ENCODE data around the gene TNFSF12. TPM values are rescaled to one million over a fixed set of nuclear protein-coding genes. Genes with fewer than 3 reads are reported as not detected.

The TNFSF12 gene
- total RNA-seq, 1 experiment from 2014 or later = not detected

DNA sequence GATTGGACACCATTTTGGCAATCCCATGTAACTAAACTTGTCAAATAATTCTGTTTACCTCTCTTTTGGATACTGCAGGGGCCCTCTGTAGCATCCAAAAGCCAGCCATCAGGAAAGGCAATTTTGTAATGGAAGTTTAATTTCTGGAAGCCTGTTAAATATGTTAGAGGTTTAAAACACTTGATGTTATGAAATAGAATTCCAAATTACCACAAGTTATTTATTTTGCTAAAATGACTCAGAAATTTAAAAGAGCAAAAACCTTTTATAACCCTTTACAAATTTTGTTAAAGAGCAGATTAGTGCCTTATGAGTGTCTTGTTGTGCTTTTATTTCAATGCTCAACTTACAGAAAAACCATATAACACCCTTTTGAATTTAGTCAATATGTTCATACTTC lies 20.0 kb upstream of the TNFSF12 start:
- intact Hi-C loops (cut with micrococcal nuclease; ENCODE audit: unreplicated experiment) = no loop called here
- no TSS peak for BruUV-seq (replicated peaks)
- H3K27ac Mint-ChIP-seq (ENCODE audit: unreplicated experiment) = no peak overlapping the region
- ChIA-PET CTCF (no interaction called here), POLR2A (no interaction called here)
- no peaks in the 10 kb centered on the region for H3K9me3 ChIP-seq
- H3K27me3 ChIP-seq (replicated peaks; ENCODE audit: control insufficient read depth, insufficient read depth, low read length) = no peaks in the 10 kb centered on the region
- no peaks in the 10 kb centered on the region for H3K36me3 Mint-ChIP-seq (ENCODE audit: insufficient read depth, unreplicated experiment)
- H3K36me3 ChIP-seq (ENCODE audit: control insufficient read depth, insufficient read depth, low read length) = no peaks in the 10 kb centered on the region
- no peaks in the 10 kb centered on the region for H3K4me1 ChIP-seq
- H3K27me3 Mint-ChIP-seq (ENCODE audit: insufficient read depth, unreplicated experiment) = no peaks in the 10 kb centered on the region
- TF ChIP-seq, protein P1, sequence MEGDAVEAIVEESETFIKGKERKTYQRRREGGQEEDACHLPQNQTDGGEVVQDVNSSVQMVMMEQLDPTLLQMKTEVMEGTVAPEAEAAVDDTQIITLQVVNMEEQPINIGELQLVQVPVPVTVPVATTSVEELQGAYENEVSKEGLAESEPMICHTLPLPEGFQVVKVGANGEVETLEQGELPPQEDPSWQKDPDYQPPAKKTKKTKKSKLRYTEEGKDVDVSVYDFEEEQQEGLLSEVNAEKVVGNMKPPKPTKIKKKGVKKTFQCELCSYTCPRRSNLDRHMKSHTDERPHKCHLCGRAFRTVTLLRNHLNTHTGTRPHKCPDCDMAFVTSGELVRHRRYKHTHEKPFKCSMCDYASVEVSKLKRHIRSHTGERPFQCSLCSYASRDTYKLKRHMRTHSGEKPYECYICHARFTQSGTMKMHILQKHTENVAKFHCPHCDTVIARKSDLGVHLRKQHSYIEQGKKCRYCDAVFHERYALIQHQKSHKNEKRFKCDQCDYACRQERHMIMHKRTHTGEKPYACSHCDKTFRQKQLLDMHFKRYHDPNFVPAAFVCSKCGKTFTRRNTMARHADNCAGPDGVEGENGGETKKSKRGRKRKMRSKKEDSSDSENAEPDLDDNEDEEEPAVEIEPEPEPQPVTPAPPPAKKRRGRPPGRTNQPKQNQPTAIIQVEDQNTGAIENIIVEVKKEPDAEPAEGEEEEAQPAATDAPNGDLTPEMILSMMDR (IDR thresholded peaks at IDR 0.05; ENCODE audit: insufficient read depth in 1 of 2, low read depth in 1 of 2, low read length in 1 of 2, severe bottlenecking in 1 of 2, unreplicated experiment in 1 of 2) = no peak
- H3K9me3 Mint-ChIP-seq (ENCODE audit: unreplicated experiment) = peaks cover 10% of the 10 kb centered on the region
- no peak overlapping the region for H3K4me3 ChIP-seq (ENCODE audit: low read depth, low read length)
- no peak for DNase-seq
- no peak overlapping the region for H3K4me3 Mint-ChIP-seq (ENCODE audit: unreplicated experiment)
- H3K4me1 Mint-ChIP-seq (ENCODE audit: low read depth, unreplicated experiment) = no peaks in the 10 kb centered on the region

GRCh38 chr17:7530023-7530900 lies 18.6 kb upstream of the TNFSF12 start:
- ChIA-PET CTCF (no interaction called here), POLR2A (no interaction called here)
- Histone ChIP-seq H3K27me3 (replicated peaks; ENCODE audit: control insufficient read depth, insufficient read depth, low read length) (no peaks in the 10 kb centered on the region), H3K36me3 (ENCODE audit: control insufficient read depth, insufficient read depth, low read length) (no peaks in the 10 kb centered on the region), H3K4me3 (ENCODE audit: low read depth, low read length) (no peak overlapping the region), H3K4me1 (no peaks in the 10 kb centered on the region), H3K9me3 (no peaks in the 10 kb centered on the region)
- TF ChIP-seq, protein P1 (IDR thresholded peaks at IDR 0.05; ENCODE audit: insufficient read depth in 1 of 2, low read depth in 1 of 2, low read length in 1 of 2, severe bottlenecking in 1 of 2, unreplicated experiment in 1 of 2) = no peak
- no TSS peak for BruUV-seq (replicated peaks)
- intact Hi-C loops (cut with micrococcal nuclease; ENCODE audit: unreplicated experiment) = no loop called here
- H3K9me3 Mint-ChIP-seq (ENCODE audit: unreplicated experiment) = peaks cover 10% of the 10 kb centered on the region
- H3K4me1 Mint-ChIP-seq (ENCODE audit: low read depth, unreplicated experiment) = no peaks in the 10 kb centered on the region
- DNase-seq = no peak
- no peak overlapping the region for H3K27ac Mint-ChIP-seq (ENCODE audit: unreplicated experiment)
- H3K4me3 Mint-ChIP-seq (ENCODE audit: unreplicated experiment) = no peak overlapping the region
- H3K36me3 Mint-ChIP-seq (ENCODE audit: insufficient read depth, unreplicated experiment) = no peaks in the 10 kb centered on the region
- H3K27me3 Mint-ChIP-seq (ENCODE audit: insufficient read depth, unreplicated experiment) = no peaks in the 10 kb centered on the region

- Mint-ChIP-seq H3K36me3 (ENCODE audit: insufficient read depth, unreplicated experiment) (no peaks in the 10 kb centered on the region), H3K4me1 (ENCODE audit: low read depth, unreplicated experiment) (no peaks in the 10 kb centered on the region), H3K27me3 (ENCODE audit: insufficient read depth, unreplicated experiment) (no peaks in the 10 kb centered on the region), H3K9me3 (ENCODE audit: unreplicated experiment) (peaks cover 11% of the 10 kb centered on the region), H3K27ac (ENCODE audit: unreplicated experiment) (no peak overlapping the region), H3K4me3 (ENCODE audit: unreplicated experiment) (no peak overlapping the region)
- POLR2A ChIA-PET = no interaction called here
- H3K9me3 ChIP-seq = peaks cover 4% of the 10 kb centered on the region; the same call in 1 of the 2 replicates
- no TSS peak for BruUV-seq (replicated peaks)
- CTCF ChIA-PET = no interaction called here
- H3K27me3 ChIP-seq (replicated peaks; ENCODE audit: control insufficient read depth, insufficient read depth, low read length) = no peaks in the 10 kb centered on the region
- TF ChIP-seq, protein P1 (IDR thresholded peaks at IDR 0.05; ENCODE audit: insufficient read depth in 1 of 2, low read depth in 1 of 2, low read length in 1 of 2, severe bottlenecking in 1 of 2, unreplicated experiment in 1 of 2) = no peak
- H3K36me3 ChIP-seq (ENCODE audit: control insufficient read depth, insufficient read depth, low read length) = no peaks in the 10 kb centered on the region
- no peak for DNase-seq
- H3K4me1 ChIP-seq = no peaks in the 10 kb centered on the region
- intact Hi-C loops (cut with micrococcal nuclease; ENCODE audit: unreplicated experiment) = no loop called here
- no peak overlapping the region for H3K4me3 ChIP-seq (ENCODE audit: low read depth, low read length)
Measured at GRCh38 chr17:7538050-7538449, 10.8 kb upstream of the TNFSF12 start.

Measured in Caco-2 (cell line).